D721Med (cell line): ENCODE measurements around the gene IGF1R.
"Not testable (repeated sequence)": the region's sequence is repeated elsewhere in the genome, so short reads cannot be mapped to it uniquely, and the experiment has no call there.

Experiments used
- DNase-seq: peaks from one replicate; pipeline ENCODE4 v3.0.0; 2011; ENCODE audit warnings: low spot score; ENCODE audit not compliant: insufficient read length
- FAIRE-seq: peaks from 2 replicates; lab custom pipeline; 2011; peaks lifted over from hg19 to GRCh38; lab: Jason Lieb, UNC
- TF ChIP-seq, protein P1 (sequence below): IDR thresholded peaks from 2 replicates; pipeline ENCODE4 v1.5.1; 2012; ENCODE audit warnings: mild to moderate bottlenecking, control low read depth; ENCODE audit not compliant: insufficient read depth; ENCODE audit errors: missing control alignments

IGF1R gene

DNA sequence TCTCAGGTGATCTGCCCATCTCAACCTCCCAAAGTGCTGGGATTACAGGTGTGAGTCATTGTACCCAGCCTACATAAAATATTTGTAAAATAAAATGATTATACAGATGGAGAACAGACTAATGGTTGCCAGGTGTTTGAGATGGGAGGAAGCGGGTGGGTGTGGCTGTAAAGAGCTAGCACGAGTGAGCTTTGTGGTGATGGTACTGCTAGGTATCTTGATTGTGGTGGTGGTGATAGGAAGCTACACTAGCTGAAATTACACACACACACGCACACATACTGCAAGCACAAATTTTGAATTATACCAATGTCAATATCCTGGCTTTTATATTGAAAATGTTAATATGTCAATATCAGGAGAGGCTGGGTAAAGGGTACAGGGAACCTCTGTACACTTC, 353.9 kb downstream of the IGF1R start:
- TF ChIP-seq, protein P1, sequence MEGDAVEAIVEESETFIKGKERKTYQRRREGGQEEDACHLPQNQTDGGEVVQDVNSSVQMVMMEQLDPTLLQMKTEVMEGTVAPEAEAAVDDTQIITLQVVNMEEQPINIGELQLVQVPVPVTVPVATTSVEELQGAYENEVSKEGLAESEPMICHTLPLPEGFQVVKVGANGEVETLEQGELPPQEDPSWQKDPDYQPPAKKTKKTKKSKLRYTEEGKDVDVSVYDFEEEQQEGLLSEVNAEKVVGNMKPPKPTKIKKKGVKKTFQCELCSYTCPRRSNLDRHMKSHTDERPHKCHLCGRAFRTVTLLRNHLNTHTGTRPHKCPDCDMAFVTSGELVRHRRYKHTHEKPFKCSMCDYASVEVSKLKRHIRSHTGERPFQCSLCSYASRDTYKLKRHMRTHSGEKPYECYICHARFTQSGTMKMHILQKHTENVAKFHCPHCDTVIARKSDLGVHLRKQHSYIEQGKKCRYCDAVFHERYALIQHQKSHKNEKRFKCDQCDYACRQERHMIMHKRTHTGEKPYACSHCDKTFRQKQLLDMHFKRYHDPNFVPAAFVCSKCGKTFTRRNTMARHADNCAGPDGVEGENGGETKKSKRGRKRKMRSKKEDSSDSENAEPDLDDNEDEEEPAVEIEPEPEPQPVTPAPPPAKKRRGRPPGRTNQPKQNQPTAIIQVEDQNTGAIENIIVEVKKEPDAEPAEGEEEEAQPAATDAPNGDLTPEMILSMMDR: no peak
- DNase-seq: no peak
- FAIRE-seq: no peak

DNA sequence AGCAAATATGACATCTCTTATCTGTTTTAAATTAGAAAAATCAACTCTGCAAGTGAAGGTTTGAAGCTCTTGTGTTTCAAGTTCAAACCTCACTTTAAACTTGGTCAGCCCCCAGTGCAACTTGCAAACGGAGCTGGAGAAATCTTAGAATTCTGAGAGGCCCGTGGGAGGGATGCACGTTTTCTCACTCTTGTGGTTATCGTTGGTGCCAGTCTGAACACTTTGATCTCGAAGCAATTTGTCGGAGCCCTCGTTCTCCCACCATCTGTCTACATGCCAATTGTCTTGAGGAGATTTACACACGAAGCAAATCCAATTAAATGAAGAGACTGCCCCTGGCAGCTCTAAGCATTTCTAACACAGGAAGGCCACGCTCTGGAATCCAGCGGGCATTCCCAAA, 355.0 kb downstream of the IGF1R start:
- FAIRE-seq: peak; percentile 32

DNA sequence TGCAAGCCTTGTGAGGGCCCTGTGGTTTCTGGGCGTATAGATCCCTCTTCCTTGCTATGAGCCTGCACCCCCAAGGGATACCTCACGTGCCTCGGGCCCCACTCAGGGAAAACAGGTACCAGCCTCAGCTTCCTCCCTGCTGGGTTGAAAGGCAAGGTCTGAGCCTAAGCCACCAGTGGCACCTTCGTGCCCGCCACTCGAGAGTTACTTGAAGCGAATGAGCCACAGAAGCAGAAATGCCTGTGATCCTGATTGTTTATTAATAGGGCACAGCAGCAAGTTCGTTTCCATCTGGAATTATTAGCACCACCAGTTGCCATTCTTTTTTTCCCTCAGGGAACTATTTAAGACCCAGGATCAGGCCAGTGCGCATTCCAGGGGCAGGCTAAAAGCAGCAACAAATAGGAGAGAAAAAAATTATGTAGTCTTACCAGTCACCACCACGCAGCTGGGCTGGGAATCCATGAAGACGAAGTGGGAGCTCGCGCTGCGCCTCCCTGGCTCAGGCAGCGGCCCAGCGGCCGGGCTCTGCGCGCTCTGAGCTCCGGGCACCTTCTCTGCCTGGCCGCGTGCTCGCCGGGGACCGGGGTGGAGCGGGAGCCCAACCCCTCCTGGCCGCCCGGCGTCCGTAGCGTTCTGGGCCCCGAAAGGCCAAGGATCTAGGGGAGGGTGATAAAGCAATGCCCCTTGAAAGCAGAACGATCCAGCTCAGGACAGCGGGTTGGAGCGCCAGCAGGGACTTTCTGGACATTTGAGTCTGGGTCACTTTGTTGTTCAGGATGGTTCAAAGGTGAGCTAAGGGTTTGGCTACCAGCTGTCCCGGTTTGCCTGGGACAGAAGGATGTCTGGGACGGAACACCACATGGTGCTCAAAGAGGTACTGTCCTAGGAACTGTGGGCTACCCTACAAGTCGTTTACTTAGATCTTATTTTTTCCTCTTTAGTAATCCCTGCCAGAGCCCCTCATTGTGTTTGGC, 356.9 kb downstream of the IGF1R start:
- not testable (repeated sequence) for DNase-seq, FAIRE-seq

More for the DNA sequence above, 355.0 kb downstream of the IGF1R start:
- not testable (repeated sequence) for DNase-seq

DNA sequence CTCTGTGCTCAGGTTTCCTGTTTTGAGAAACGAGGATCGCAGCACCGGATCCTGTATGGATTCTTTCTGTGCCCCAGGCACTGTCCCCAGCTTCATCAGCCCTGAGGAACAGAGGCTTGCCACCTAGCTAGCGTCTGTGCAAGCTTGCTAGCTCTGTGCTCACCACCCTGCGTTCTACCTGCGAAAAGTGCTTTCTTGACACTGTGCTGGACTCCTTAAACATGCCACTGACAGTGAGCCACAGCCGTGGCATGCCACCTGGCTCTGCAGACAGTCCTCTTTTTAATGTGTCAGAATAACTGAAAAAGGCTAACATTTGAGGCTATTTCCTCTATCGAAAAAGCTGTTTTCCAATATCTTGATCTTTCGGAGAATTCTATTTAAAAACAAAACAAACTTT, 357.8 kb downstream of the IGF1R start:
- TF ChIP-seq, protein P1: no peak
- FAIRE-seq (no peak), DNase-seq (no peak)

DNA sequence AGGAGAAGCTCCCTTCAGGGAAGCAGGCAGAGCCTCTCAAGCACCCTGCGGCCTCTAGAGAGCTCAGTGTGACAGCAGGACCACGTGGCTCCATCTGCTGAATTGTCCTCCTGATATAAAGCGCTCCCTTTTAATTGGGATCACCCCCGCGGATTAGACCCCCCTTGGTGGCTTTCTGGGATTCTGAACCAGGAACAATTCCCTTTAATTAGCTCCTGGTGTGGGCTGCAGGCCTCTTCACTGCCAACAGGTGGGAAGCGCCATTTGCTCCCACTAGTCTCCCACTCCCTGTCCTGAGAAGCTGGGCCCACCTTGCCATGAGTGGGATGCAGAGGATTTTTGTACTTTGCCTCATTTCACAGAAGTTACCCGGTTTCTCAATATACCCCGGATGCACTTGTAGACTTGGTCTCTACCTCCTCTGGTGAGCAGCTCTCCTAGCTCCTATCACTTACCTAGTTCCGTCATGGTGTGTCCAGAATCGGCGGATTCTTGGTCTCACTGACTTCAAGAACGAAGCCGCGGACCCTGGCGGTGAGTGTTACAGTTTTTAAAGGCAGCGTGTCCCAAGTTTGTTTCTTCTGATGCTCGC, 358.7 kb downstream of the IGF1R start:
- FAIRE-seq: no peak
- TF ChIP-seq, protein P1: no peak
- DNase-seq: no peak

DNA sequence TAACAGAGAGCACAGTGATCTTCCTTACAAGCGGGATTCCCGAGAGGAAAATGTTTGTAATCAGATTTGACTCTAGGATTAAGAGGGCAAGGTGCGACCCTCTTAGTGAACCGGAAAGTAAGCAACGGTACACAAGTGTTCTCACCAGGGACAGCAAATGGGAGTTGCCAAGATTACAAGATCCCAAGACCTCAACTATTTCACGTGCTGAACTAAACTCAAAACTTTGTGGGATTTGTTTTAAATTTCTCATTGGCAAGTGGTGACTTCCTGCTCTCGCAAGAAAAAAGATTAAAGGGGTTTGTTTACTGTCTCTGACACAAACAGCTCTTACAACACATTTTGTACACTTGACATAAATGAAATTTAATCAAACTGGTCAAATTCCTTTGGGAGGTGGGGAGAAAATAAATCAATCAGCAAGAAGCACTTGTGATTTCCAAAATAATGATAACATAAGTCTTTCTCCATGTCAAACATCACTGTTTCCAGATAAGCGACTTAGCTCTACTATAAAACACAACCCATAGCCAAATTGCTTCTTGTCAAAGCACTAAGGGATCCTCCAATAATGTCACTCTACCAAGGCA, 361.5 kb downstream of the IGF1R start:
- FAIRE-seq (no peak), DNase-seq (no peak)
- TF ChIP-seq, protein P1: no peak

DNA sequence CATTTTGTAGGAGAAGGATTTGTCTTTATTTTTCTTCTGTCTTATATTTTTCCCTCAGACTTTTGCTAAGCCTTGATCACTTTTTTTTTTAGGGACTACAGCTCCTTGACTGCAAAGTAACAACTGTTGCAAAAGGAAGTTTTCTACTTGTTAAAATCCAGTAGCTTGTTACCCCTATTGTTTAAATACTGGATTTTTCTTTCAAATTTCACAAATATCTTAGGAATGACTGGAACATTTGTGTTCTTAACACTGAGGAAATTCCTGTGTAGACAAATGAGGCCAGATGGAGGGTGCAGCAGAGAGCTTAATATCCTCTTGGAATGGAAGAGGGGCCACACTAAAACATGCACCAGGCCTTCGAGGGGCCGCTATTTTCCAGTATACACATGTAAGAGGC, 362.4 kb downstream of the IGF1R start:
- TF ChIP-seq, protein P1: no peak
- FAIRE-seq (no peak), DNase-seq (no peak)
